Stomach (tissue), 9 donors: ENCODE results near the gene ZNF622. TPM values are rescaled to one million over a fixed set of nuclear protein-coding genes. Genes with fewer than 3 reads are reported as not detected.

Experiments used
- DNase-seq, 2 donors: peaks; one replicate each; pipeline versions ENCODE4 v3.0.0 to v3.0.0-alpha.2; 2013 to 2019
- H3K27ac ChIP-seq, 5 donors: fragments of 200-600 bp in 4 of 5; sonication (generic) in 4 of 5; one replicate each; pipeline ENCODE4 v1.5.1; 2013 to 2019; ENCODE audit warnings: mild to moderate bottlenecking in 1 of 5, moderate library complexity in 1 of 5
- H3K27me3 ChIP-seq, 3 donors: fragments of 200-600 bp; sonication (generic); one replicate each; pipeline ENCODE4 v1.5.1; 2017 to 2019; ENCODE audit warnings: mixed run types in 1 of 3
- H3K36me3 ChIP-seq, 4 donors: fragments of 200-600 bp; sonication (generic); 1 replicate in 3 of 4; 2 replicates in 1 of 4; pipeline ENCODE4 v1.5.1; 2016 to 2019
- H3K4me1 ChIP-seq, 4 donors: fragments of 200-600 bp; sonication (generic); one replicate each; pipeline ENCODE4 v1.5.1; 2016 to 2019
- H3K4me3 ChIP-seq, 4 donors: fragments of 200-600 bp; sonication (generic) in 3 of 4; one replicate each; pipeline ENCODE4 v1.5.1; 2016 to 2019; ENCODE audit warnings: mild to moderate bottlenecking in 1 of 4
- H3K9me3 ChIP-seq, 4 donors: fragments of 200-600 bp; sonication (generic); one replicate each; pipeline ENCODE4 v1.5.1; 2016 to 2019
- CTCF ChIP-seq, 7 experiments: fragments of 450-650 bp in 4 of 7; fragments of 200-600 bp in 3 of 7; sonication (generic) in 3 of 7; IDR thresholded peaks; one replicate each; pipeline ENCODE4 v1.5.1; 2016 to 2019; ENCODE audit warnings: antibody characterized with exemption in 7 of 7, control low read depth in 2 of 7, mild to moderate bottlenecking in 1 of 7
- EP300 ChIP-seq: sonication (generic); formaldehyde crosslinking; IDR thresholded peaks from one replicate; pipeline ENCODE4 v1.6.1; 2017; ENCODE audit warnings: antibody characterized with exemption
- POLR2A ChIP-seq, 4 donors: fragments of 450-650 bp; IDR thresholded peaks; one replicate each; pipeline ENCODE4 v1.6.1; 2016; ENCODE audit warnings: antibody characterized with exemption in 4 of 4, control low read depth in 2 of 4, mild to moderate bottlenecking in 1 of 4, moderate library complexity in 1 of 4
- POLR2AphosphoS5 ChIP-seq, 3 donors: sonication (generic); formaldehyde crosslinking; IDR thresholded peaks; one replicate each; pipeline ENCODE4 v1.6.1; 2016; ENCODE audit warnings: antibody characterized with exemption in 3 of 3
- WGBS, 5 donors: extraction: QIAGEN DNeasy Blood & Tissue Kit in 3 of 5; methylation state at CpG; one replicate each; pipeline versions ENCODE4 v1.1.5 to v1.1.7; 2013 to 2018; 5-methylcytosine and 5-hydroxymethylcytosine counted together
- intact Hi-C: fragments of 100-400 bp; cut with DNase I; formaldehyde crosslinking; loops from one replicate; pipeline ENCODE4 v1.15.1; 2023; ENCODE audit warnings: low total_unique reads
- polyA plus RNA-seq, 3 donors: library from polyadenylated mRNA; stranded (reverse); fragments of 200-250 nt; gene quantifications; one replicate each; pipeline ENCODE4 v1.2.3, GENCODE V29; 2013
- total RNA-seq, 5 donors: library from RNA; depleted of rRNA; stranded (reverse); fragments of >200 nt; gene quantifications; one replicate each; pipeline versions ENCODE4 v1.1.0 to v1.2.3, GENCODE V29; 2014 to 2016
- donor health status: healthy with polysubstance abuse.
- donor health status: Bipolar disorder and iron deficiency.
- donor health status: healthy.

ZNF622 gene
- total and polyA plus RNA-seq, 8 donors: 17.5 to 31.8 (median 22.6) TPM

GRCh38 chr5:16410338-16410737 lies 55.3 kb downstream of the ZNF622 start:
- no peak for DNase-seq
- Histone ChIP-seq H3K27ac (no peak overlapping the region), H3K9me3 (no peaks in the 10 kb centered on the region), H3K36me3 (no peaks in the 10 kb centered on the region), H3K27me3 (no peaks in the 10 kb centered on the region), H3K4me1 (no peaks in the 10 kb centered on the region), H3K4me3 (no peak overlapping the region)
- intact Hi-C loops: no loop called here
- no peak for TF ChIP-seq POLR2AphosphoS5 (IDR thresholded peaks at IDR 0.05)
- no peak for TF ChIP-seq EP300
- 42 to 47% (median 46%) methylated on average over 2 of the region's 2 CpGs for WGBS, 5 donors

- no peaks in the 10 kb centered on the region for H3K9me3 ChIP-seq
- no peak for TF ChIP-seq POLR2AphosphoS5 (IDR thresholded peaks at IDR 0.05)
- TF ChIP-seq CTCF (IDR thresholded peaks at IDR 0.05): no peak
- no peak for TF ChIP-seq POLR2A (IDR thresholded peaks at IDR 0.05)
- no peak for TF ChIP-seq EP300
- no peak overlapping the region for H3K27ac ChIP-seq
- no peaks in the 10 kb centered on the region for H3K27me3 ChIP-seq
- intact Hi-C loops: no loop called here
- 65 to 91% (median 82%) methylated on average over 1 of the region's 1 CpG for WGBS, 5 donors
- no peaks in the 10 kb centered on the region for H3K4me1 ChIP-seq
- no peaks in the 10 kb centered on the region for H3K36me3 ChIP-seq
- DNase-seq: no peak
- H3K4me3 ChIP-seq: no peak overlapping the region
Measured at GRCh38 chr5:16406630-16407029, 59.0 kb downstream of the ZNF622 start.

GRCh38 chr5:16406023-16406422 lies 59.6 kb downstream of the ZNF622 start:
- TF ChIP-seq POLR2A (IDR thresholded peaks at IDR 0.05) (no peak), POLR2AphosphoS5 (IDR thresholded peaks at IDR 0.05) (no peak)
- H3K4me3 ChIP-seq: no peak overlapping the region
- no peaks in the 10 kb centered on the region for H3K9me3 ChIP-seq
- WGBS, 5 donors: 74 to 91% (median 76%) methylated on average over 3 of the region's 3 CpGs
- DNase-seq: no peak
- no peaks in the 10 kb centered on the region for H3K36me3 ChIP-seq
- H3K4me1 ChIP-seq: no peaks in the 10 kb centered on the region
- no peak overlapping the region for H3K27ac ChIP-seq
- no peaks in the 10 kb centered on the region for H3K27me3 ChIP-seq
- intact Hi-C loops: no loop called here

Other genes with a start within 250 kb of the ZNF622 start
- gene RETREG1, start 151.2 kb upstream of the ZNF622 start, total RNA-seq: 10 to 100 TPM in 4 of 5 donors, 1 to 10 TPM in 1; 8.7 to 71.2 (median 26.8) TPM
- gene RETREG1, start 151.2 kb upstream of the ZNF622 start, polyA plus RNA-seq: 10 to 100 TPM in 2 of 3 donors, 1 to 10 TPM in 1; 7.1 to 58.8 (median 18.8) TPM